NCI-H524 (cell line): Measurements from ENCODE around the gene AFDN.

ENCODE experiments used
- DNase-seq, 2 experiments: peaks; one replicate each; lab custom pipeline; 2025; lab: John Stamatoyannopoulos, UW

AFDN gene

DNA sequence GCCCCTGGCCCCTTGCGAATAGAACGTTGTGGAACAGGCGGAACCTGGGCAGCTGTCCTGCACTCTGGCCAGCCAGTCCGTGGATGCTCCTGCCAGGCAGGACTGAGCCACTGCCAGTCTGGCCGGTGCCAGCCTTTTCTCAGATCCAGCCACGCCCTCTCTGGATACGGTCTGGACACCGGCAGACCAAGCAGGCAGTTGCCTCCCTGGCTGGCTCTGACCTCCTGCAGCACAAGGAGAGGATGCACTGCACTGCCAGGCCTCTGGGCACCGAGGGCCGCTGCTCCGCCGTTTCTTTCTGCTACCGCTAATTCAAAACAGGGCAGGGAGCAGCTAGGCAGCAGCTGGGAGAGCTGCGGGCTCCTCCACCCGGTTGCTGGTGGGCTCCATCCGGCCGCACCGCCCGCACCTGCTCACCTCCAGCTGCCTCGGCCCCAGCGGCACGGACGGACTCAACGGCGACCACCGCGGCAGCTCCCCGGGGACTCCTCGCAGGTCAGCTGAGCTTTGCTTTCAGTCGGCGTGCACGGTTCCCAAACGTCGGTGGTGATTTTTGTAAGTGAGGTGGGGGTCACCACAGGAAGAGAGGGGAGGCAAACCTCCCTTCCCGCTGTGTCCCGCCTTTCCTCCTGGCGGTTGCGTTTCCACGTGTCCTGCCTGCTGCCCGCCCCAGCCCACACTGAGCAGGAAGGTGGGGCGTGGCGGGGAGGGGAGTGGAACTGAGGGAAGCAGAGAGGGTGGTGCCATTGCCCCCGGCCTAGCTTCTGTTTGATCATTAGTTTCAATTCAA is 30.3 kb upstream of the AFDN start:
- DNase-seq = peak; percentile 41 to 73

DNA sequence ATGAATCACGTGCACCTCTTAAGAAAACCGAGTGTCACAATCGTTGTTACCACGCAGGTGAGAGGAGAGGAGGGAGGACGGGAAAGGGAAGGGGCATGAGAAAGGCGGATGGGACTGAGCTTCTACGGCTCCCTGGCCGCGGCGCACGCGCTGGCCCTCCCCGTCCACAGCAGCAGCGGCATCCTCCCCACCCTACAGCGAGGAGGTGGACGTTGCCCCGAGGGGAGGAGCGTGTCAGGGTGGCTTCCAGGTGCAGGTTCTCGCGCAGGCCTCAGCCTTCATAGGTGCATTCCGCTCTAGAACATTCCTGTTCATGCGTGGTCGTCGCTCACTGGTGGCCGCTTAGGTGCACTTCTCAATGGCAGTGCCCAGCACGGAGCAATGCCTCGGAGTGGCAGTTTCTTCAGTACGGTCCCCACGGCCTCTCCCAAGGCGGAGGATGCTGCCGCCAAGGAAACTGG is 29.7 kb upstream of the AFDN start:
- no peak for DNase-seq

DNA sequence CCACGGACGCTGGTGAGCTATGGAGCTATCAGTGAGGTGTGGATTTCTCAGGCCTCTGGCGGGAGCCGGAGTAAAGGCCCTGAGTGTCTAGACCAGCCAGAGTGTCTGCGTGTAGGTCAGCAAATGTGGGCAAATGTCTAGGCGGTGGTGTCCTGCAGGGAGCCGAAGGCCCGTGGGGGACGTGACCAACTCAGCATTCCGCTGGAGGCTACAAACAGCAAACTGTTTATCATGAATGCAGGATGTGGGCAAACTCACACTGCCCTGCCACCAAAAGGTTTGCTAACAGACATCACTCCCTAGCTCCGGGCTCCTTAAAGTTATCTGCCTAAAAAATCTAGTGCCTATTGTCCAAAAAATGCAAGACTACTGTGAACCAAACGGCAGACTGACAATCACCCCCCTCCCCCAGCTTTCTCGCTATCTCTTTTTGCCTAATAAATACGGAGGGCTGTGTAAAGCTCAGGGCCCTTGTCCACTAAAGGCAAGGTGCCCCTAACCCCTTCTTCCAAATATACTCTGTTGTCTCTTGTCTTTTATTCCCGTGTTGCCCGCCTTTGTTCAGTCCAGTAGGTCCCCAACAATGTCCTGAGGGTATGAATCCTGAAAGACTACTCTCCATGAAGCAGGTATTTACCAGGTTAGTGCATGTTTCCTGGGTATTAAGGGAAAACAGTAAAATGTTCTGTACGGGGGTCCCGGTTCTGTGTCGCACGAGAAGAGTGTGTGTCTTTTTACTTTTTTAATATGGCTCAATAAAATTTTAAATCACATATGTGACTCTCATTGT is 29.0 kb upstream of the AFDN start:
- DNase-seq = no peak

DNA sequence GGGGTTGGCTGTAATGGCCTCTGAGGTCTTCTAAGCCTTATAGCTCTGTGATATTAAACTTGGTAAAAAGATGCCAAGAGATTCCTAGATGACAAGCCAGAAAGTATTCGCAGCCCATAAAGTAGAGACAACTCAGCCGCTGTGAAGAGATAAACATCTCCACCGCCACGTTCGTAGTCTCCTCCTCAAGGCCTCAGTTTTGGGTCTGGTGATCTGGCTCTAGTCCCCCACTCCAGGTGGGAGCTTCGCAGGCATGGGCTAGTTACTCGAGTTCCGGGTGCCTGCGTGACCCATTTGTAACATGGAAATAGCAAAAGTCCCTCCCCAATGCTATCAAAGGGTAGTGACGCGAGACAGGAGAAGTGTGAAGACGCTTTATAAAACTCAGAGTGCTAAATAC is 28.3 kb upstream of the AFDN start:
- no peak for DNase-seq

DNA sequence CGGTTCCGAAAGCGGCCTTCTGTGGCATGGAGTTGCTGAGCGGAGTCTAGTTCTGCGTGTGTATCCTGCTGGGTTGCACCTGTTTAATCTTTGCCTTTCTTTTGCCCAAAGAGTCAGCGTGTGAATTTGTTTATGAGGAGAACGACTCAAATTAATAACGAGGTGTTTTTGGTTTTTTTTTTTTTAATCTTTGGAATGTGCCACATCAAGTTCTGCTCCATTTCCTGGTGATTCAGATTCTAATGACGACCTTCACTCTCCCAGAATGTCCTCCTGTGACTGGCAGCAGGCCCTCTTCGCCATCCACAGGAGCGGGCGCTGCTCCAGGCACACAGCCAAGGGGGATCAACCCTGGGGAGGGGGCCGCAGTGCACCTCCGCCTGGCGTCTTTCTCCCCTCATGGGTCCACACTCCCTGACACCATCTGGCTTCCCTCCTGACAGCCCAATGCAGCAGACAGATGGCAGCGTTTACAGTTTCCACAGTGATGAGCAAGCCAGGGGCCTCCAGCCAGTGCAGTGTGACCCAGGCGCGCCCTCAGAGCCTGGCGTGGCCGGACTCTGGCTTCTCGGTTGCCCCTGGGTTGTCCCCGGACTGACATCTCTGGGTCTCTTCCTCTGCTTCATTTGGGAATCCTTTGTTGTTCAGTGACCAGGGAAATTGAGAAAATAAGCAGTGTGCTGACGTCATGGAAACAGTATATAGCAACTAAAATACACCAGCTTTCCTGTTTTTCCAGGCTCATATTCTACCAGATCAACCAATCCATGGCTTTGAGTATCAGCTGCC is 27.5 kb upstream of the AFDN start:
- peak; percentile 98 to 99 for DNase-seq

DNA sequence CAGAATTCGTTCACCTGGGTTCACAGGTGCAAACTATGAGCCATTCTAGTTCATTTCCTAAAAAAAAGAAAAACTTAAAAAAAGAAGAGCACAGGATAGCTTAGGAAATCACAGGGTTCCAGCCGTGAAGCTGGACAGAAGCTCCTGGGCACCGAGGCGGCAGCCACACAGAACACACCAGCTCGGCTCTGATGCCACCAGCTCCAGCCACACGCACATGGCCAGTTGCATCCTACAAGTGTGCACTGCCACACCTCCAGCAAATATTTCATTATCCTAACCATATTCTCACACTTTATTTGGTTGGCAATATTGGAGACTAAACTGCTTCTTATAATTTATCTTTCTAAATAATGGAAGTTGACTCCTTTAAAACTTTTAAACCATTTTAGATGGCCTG is 26.2 kb upstream of the AFDN start:
- no peak for DNase-seq

DNA sequence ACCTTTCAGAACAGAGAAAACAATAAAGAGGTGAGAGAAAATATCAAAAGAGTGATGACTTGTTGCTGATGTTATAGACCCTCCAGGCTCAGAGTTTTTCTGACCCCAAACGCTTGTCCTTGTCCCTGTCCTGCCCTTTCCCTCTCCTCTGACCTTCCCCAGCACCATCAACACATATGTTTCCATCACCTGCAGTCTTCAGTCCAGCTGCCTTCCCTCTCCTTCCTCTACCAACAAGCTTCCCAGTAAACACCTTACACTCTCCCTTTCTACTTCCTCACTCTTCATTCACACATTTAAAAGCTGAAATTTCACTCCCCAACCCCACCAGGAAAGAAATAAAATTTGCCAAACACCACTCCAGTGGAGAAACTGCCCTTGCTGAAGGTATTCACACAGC is 25.4 kb upstream of the AFDN start:
- no peak for DNase-seq

GRCh38 chr6:167802339-167802738 is 24.4 kb upstream of the AFDN start:
- no peak for DNase-seq

DNA sequence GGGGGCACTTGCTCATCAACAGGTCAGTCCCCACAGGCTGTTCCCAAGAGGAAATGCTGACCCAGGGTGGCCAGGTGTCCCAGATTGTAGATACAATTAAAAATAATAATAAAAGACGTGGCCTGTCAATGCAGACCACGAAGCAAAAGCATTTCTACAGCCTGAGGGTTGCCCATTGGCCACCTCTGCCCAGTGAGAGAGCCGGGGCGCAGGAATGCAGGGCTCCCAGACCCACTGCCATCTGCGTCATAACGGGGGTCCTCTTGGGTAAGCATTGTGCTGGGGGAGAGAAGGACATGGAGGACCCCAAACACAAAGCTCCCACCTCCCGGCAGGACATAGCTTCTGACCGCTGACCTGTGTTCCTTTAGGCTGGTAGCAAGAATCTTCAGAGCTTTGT is 22.9 kb upstream of the AFDN start:
- no peak for DNase-seq

GRCh38 chr6:167804281-167805013 is 22.3 kb upstream of the AFDN start:
- no peak for DNase-seq

DNA sequence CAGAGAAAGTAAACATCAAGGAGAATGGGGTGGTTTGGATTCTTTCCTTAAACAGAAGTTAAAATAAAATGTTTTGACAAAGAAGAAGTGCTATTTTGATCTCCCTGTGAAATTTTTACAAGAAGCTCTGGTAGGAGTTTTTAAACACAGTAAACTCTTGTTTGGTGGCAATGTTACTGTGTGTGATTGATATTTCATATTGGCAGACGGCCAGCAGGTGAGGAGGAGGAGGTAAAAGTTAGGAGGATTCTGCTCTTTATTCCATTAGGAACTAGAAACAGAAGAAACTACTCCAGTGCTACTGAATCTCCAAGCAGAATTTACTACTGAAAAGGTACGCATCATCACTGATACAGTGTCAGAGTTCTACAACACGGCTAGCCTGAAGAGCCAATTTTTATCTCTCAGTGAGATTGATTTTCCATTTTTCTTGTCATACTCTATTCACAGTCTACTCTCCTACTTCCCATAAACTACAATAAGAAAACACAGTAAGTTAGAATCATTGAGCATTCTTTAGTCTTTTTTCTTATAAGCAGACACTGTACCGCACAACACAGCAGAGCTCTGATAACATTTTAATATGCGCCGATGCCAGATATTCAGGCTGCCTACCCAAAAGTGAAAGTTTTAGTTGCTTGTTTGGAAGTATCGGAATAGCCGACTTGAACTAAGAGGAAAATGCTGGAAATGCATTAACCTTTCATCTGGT is 21.2 kb upstream of the AFDN start:
- no peak for DNase-seq

GRCh38 chr6:167806061-167806700 is 20.5 kb upstream of the AFDN start:
- DNase-seq = no peak

DNA sequence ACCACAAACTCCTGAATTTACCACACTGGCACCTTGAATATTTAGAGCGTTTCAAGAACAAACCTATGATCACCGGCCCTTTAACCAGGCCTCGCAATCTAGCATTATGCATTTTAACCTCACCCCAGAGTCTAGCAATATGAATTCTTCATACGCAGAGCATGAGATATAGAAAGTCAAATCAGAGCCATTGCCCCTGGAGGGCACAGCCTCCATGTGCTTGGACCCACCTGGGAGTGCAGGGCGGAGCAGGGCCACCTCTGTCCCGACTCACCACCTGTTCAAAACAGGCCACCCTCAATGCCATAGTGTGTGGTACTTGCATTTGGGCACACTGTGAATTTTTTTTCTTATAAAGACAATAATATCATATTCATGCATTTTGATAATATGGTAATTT is 19.5 kb upstream of the AFDN start:
- DNase-seq = no peak

- DNase-seq = no peak
These were observed 19.0 kb upstream of the AFDN start for GRCh38 chr6:167807756-167808155.

GRCh38 chr6:167811040-167811439 is 15.7 kb upstream of the AFDN start:
- no peak for DNase-seq

DNA sequence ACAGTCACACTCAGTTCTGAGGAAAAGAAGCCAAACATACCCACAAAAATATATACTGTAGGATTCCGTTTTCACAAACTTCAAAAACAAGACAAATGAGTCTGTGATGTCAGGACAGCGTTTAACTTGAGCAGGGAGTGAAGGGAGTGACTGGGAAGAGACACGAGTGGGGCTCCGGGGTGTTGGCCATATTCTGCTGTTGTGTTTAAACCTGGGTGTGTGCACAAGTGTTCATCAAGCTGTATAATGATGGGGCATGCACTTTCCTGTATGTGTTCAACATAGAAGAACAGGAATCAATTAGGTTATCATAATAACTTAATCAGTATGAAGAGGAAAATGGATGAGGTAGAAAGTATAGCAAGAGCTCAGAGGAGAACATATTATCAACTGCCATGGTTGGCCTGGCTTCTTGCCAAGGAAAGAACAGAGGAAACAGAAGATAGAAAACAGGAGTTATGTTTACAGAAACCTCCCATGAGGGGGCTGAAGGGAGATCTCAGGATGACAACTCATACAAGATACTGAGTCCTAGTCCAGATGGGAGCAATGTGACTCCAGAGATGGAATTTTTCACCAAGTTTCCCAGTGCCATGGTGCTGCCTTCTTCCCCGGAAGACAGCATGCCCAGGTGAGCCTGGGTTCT is 15.1 kb upstream of the AFDN start:
- DNase-seq = no peak

- no peak for DNase-seq
These were observed 14.6 kb upstream of the AFDN start for GRCh38 chr6:167812088-167812487.

DNA sequence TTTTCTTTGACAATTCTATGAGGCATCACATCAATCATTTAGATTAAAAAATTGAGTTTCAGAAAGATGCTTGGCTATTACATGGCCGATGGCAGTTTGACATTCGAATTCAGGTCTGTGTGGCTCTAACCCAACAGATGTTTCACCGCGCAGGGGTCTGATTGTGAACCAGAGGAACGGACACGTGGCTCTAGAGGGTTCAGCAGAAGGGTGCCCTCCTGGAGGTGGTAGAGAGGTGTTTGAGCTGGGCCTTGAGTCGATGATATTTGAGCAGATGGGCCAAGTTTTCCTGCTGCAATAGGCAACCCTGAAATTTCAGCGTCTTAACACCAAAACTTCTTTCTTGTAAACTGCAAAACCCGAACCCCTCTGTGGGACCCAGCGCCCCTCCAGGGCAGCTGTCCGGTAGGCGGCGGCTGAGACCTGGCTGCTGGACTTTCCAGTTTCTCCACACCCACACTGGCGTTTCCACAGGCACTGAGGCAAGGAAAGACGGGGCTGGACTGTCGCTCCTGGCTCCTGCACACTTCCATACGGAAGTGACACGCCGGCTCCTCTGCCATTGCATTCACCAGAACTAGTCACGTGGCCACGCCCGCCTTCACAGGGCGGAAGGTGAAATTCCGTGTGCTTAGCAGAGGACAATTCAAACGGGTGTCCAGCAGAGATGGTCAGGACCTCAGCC is 11.3 kb upstream of the AFDN start:
- peak in 1 of 2 experiments; percentile 50 for DNase-seq

DNA sequence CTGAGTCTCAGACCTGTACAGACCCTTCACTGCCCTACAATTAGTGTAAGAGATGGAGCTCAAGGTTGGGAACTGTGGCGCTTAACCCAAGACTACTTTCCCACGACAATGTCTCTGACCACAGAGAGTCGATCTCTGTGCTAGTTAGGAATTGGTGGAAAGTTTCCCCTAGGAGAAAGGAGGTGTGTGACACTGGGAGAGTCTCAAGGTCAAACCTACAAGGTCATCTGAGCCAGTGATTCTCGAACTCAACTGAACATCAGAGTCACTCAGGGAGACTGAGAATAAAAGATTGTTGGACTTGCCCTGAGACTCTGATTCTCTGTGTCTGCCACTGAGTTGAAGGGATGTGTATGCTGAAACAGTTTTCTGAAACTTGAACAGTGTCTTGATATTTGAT is 9.7 kb upstream of the AFDN start:
- DNase-seq = no peak

DNA sequence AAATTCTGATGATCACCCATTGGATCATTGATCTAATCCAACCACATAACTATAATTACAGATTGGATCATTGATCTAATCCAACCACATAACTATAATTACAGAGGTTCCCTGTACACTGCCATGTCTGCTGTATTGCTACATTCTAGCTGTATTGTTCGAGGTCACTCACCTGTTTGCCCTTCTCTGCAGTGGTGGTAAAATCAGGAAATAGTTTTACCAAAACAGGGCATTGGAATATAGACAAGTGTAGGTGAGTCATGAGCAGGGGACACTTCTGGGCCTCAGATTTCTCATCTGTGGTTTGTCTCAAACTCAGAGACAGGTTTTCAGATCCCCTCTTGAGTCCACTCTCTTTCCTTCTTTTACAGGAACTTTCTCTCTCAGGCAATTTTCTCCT is 9.0 kb upstream of the AFDN start:
- no peak for DNase-seq
